Peyer's patch (tissue), 4 donors: Measurements from ENCODE around the gene PEA15. TPM values are rescaled to one million over a fixed set of nuclear protein-coding genes. Genes with fewer than 3 reads are reported as not detected.

Experiments used
- DNase-seq, 3 donors: peaks; one replicate each; pipeline ENCODE4 v3.0.0-alpha.2; 2017 to 2019
- H3K27ac ChIP-seq, 4 donors: fragments of 200-600 bp; sonication (generic); one replicate each; pipeline ENCODE4 v1.5.1; 2016 to 2019
- H3K27me3 ChIP-seq, 2 donors: fragments of 200-600 bp; sonication (generic); one replicate each; pipeline ENCODE4 v1.5.1; 2019
- H3K36me3 ChIP-seq, 3 donors: fragments of 200-600 bp; sonication (generic); one replicate each; pipeline ENCODE4 v1.5.1; 2016 to 2019
- H3K4me1 ChIP-seq, 4 donors: fragments of 200-600 bp; sonication (generic); one replicate each; pipeline ENCODE4 v1.5.1; 2016 to 2019
- H3K4me3 ChIP-seq, 4 donors: fragments of 200-600 bp; sonication (generic); 1 replicate in 3 of 4; 2 replicates in 1 of 4; pipeline ENCODE4 v1.5.1; 2016 to 2019; ENCODE audit warnings: mild to moderate bottlenecking in 1 of 4
- H3K9me3 ChIP-seq, 4 donors: fragments of 200-600 bp; sonication (generic); one replicate each; pipeline ENCODE4 v1.5.1; 2016 to 2019; ENCODE audit warnings: mild to moderate bottlenecking in 1 of 4
- CTCF ChIP-seq, 6 experiments: fragments of 450-650 bp in 4 of 6; fragments of 200-600 bp in 2 of 6; sonication (generic) in 1 of 6; IDR thresholded peaks; one replicate each; pipeline ENCODE4 v1.5.1; 2017 to 2019; ENCODE audit warnings: antibody characterized with exemption in 6 of 6, mild to moderate bottlenecking in 3 of 6, moderate library complexity in 1 of 6
- POLR2A ChIP-seq, 2 donors: fragments of 450-650 bp; IDR thresholded peaks; one replicate each; pipeline ENCODE4 v1.5.1; 2017; ENCODE audit warnings: antibody characterized with exemption in 2 of 2, mild to moderate bottlenecking in 2 of 2, moderate library complexity in 2 of 2
- total RNA-seq, 4 donors: library from RNA; depleted of rRNA; stranded (reverse); fragments of >200 nt; gene quantifications; one replicate each; pipeline ENCODE4 v1.1.0, GENCODE V29; 2016

PEA15 gene
- total RNA-seq, 4 donors from 2014 or later, result 10.2 to 34.7 (median 17.3) TPM

GRCh38 chr1:160206036-160206389 lies 829 bp downstream of the PEA15 start:
- DNase-seq, result peak in 2 of 3 donors; percentile 67 to 72
- H3K4me1 ChIP-seq, result peaks cover 0 to 28% (median 8%) of the 10 kb centered on the region in 4 donors
- H3K27me3 ChIP-seq, result no peaks in the 10 kb centered on the region
- no peaks in the 10 kb centered on the region for H3K9me3 ChIP-seq
- peak overlapping the region; percentile 78 to 94 (median 84) for H3K4me3 ChIP-seq
- TF ChIP-seq CTCF (IDR thresholded peaks at IDR 0.05) (no peak), POLR2A (IDR thresholded peaks at IDR 0.05) (no peak)
- peaks cover 0 to 9% (median 0%) of the 10 kb centered on the region in 3 donors for H3K36me3 ChIP-seq
- peak overlapping the region; percentile 86 to 93 (median 88) for H3K27ac ChIP-seq

DNA sequence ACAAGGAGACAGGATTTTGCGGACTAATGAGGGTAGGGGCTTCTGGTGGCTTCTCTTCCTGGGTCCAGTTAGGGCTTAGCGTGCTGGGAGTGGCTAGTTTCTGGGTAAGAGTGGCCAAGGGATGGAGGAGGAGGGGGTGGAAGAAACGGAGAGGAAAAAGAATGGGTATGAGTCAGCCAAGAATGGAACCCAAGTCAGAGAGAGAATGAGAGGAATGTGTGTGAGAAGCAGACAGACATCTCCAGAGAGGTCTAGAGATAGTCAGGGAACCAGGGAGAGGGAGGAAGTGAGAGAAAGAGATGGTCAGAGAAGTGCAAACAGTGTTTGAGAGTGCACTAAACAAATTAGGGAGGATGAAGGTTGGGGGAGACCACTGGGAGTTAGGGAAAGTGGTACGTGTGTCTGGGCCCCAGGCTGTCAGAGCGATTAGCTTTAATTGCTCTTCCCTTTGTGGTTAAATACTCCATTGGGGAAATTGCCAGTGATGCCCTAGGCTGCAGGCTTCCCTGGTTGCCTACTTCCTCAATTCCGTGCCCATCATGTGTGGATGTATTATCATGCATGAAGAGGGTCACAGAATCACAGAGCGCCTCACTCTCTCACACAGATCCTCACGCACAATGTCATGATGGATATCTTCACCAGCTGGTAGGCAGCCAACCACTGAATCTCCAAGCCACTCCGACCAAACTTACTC lies 1.4 kb downstream of the PEA15 start:
- TF ChIP-seq CTCF (IDR thresholded peaks at IDR 0.05) (no peak), POLR2A (IDR thresholded peaks at IDR 0.05) (no peak)
- H3K27ac ChIP-seq, result peak overlapping the region; percentile 86 to 93 (median 88)
- peaks cover 0 to 28% (median 8%) of the 10 kb centered on the region in 4 donors for H3K4me1 ChIP-seq
- H3K9me3 ChIP-seq, result no peaks in the 10 kb centered on the region
- H3K36me3 ChIP-seq, result peaks cover 0 to 13% (median 0%) of the 10 kb centered on the region in 3 donors
- DNase-seq, result peak in 1 of 3 donors; percentile 44
- H3K27me3 ChIP-seq, result no peaks in the 10 kb centered on the region
- H3K4me3 ChIP-seq, result peak overlapping the region in 3 of 4 donors; percentile 78 to 89 (median 79)

- H3K27ac ChIP-seq, result peak overlapping the region in 1 of 4 donors; percentile 86
- H3K4me3 ChIP-seq, result no peak overlapping the region
- no peak for DNase-seq
- no peaks in the 10 kb centered on the region for H3K9me3 ChIP-seq
- peaks cover 0 to 28% (median 8%) of the 10 kb centered on the region in 4 donors for H3K4me1 ChIP-seq
- no peaks in the 10 kb centered on the region for H3K27me3 ChIP-seq
- TF ChIP-seq POLR2A (IDR thresholded peaks at IDR 0.05) (no peak), CTCF (IDR thresholded peaks at IDR 0.05) (no peak)
- H3K36me3 ChIP-seq, result peaks cover 0 to 19% (median 0%) of the 10 kb centered on the region in 3 donors
Observed at GRCh38 chr1:160207118-160207650, 2.0 kb downstream of the PEA15 start.

- Histone ChIP-seq H3K4me1 (peaks cover 0 to 28% (median 8%) of the 10 kb centered on the region in 4 donors), H3K27ac (peak overlapping the region in 2 of 4 donors; percentile 10 to 49), H3K27me3 (no peaks in the 10 kb centered on the region), H3K9me3 (no peaks in the 10 kb centered on the region), H3K36me3 (peaks cover 0 to 27% (median 0%) of the 10 kb centered on the region in 3 donors), H3K4me3 (no peak overlapping the region)
- TF ChIP-seq POLR2A (IDR thresholded peaks at IDR 0.05), result no peak
- DNase-seq, result peak in 1 of 3 donors; percentile 39
Observed at GRCh38 chr1:160207771-160208556, 2.8 kb downstream of the PEA15 start.

DNA sequence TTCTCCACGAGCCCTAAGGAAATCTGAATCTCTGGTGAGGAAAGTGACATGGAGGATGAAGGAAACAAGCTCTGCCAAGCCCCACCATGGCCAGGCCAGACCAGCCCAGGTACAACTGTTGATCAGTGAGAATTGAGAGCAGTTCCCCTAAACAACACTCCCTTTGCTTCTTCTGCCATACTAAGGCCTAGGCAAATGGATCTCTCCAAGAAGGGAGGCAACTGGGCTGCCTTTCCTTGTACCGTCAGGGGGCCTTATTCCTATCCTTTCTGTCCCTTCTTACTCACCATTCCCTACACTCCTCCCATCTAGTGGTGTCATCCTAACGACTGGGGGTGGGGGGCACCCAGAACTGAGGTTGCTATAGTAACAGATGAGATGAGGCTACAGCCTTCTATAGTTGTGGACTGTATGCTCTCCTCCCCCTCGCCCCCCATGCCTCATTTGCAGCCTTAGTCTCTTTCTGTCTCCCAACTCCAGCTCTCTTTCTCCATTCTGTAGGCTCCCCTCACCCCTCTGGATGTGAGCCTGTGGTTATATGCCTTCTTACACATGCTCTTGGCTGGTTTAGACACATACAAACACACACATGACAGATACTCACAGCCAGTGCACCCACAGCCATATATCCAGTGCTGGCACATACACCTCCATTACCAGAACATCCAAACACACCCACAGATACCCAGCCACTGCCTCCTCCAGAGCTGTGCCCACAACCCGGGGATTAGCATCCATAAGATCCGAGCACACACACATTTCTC lies 3.6 kb downstream of the PEA15 start:
- Histone ChIP-seq H3K36me3 (peaks cover 0 to 35% (median 0%) of the 10 kb centered on the region in 3 donors), H3K27ac (peak overlapping the region in 1 of 4 donors; percentile 49), H3K4me1 (peaks cover 0 to 28% (median 8%) of the 10 kb centered on the region in 4 donors), H3K9me3 (no peaks in the 10 kb centered on the region), H3K27me3 (no peaks in the 10 kb centered on the region), H3K4me3 (no peak overlapping the region)
- DNase-seq, result peak in 1 of 3 donors; percentile 34
- TF ChIP-seq POLR2A (IDR thresholded peaks at IDR 0.05) (no peak), CTCF (IDR thresholded peaks at IDR 0.05) (no peak)
